HepG2 (cell line): Measurements from ENCODE around the gene LIN28A. TPM values are rescaled to one million over a fixed set of nuclear protein-coding genes. Genes with fewer than 3 reads are reported as not detected.

ENCODE experiments used
- AKAP8 ChIP-seq: sonication (generic); formaldehyde crosslinking; IDR thresholded peaks from 2 replicates; pipeline ENCODE4 v1.5.1; 2020; ENCODE audit warnings: mild to moderate bottlenecking, missing genetic modification reagents
- MLXIP ChIP-seq: sonication (generic); formaldehyde crosslinking; IDR thresholded peaks from 2 replicates; pipeline ENCODE4 v1.9.0; 2021; ENCODE audit warnings: missing genetic modification reagents, borderline replicate concordance
- MXD1 ChIP-seq: sonication (generic); formaldehyde crosslinking; IDR thresholded peaks from 2 replicates; pipeline ENCODE4 v1.4.0; 2020; ENCODE audit warnings: mild to moderate bottlenecking, missing genetic modification reagents
- NFKB2 ChIP-seq: sonication (generic); formaldehyde crosslinking; IDR thresholded peaks from 2 replicates; pipeline ENCODE4 v1.4.0; 2020; ENCODE audit warnings: missing genetic modification reagents, borderline replicate concordance
- PATZ1 ChIP-seq: sonication (generic); formaldehyde crosslinking; IDR thresholded peaks from 2 replicates; pipeline ENCODE4 v1.4.0; 2020; ENCODE audit warnings: missing genetic modification reagents
- ZBTB44 ChIP-seq: sonication (generic); formaldehyde crosslinking; IDR thresholded peaks from 2 replicates; pipeline ENCODE4 v1.4.0; 2020; ENCODE audit warnings: missing genetic modification reagents
- ZNF260 ChIP-seq: sonication (generic); formaldehyde crosslinking; IDR thresholded peaks from 2 replicates; pipeline ENCODE4 v1.4.0; 2020; ENCODE audit warnings: missing genetic modification reagents, low read depth, mild to moderate bottlenecking, borderline replicate concordance
- ZNF549 ChIP-seq: sonication (generic); formaldehyde crosslinking; IDR thresholded peaks from 2 replicates; pipeline ENCODE4 v1.5.0; 2020; ENCODE audit warnings: missing genetic modification reagents
- polyA plus RNA-seq, 8 experiments: library from polyadenylated mRNA; depleted of rRNA in 3 of 8; stranded (reverse) in 7 of 8; unstranded in 1 of 8; fragments of >200 nt; fragmentation: Illumina TruSeq in 4 of 8; extraction: Trizol in 4 of 8; gene quantifications; 2 replicates each; pipeline versions ENCODE4 v1.2.1 to v1.2.3, GENCODE V29; 2011 to 2016; ENCODE audit warnings: low read depth in 4 of 8, missing spikeins in 1 of 8, mixed read lengths in 1 of 8; ENCODE audit not compliant: insufficient read depth in 1 of 8
- total RNA-seq, 5 experiments: library from RNA; depleted of rRNA; stranded (reverse); fragments of >200 nt; fragmentation: Illumina TruSeq; extraction: Trizol; gene quantifications; 2 replicates each; pipeline ENCODE4 v1.2.3, GENCODE V29; 2016; ENCODE audit warnings: low read depth in 1 of 5

Gene LIN28A
- total and polyA plus RNA-seq, 2 of the 13 experiments (the other 11 are each of a cell fraction or from before 2014, with no cell fraction given) = not detected

GRCh38 chr1:26364956-26365355, 45.7 kb upstream of the LIN28A start (continued):
- no peak for TF ChIP-seq MXD1
- no peak for TF ChIP-seq PATZ1
- no peak for TF ChIP-seq ZNF549 (CRISPR knock-in tag)
- no peak for TF ChIP-seq AKAP8 (CRISPR knock-in tag)
- TF ChIP-seq MLXIP (CRISPR knock-in tag) = no peak
- no peak for TF ChIP-seq ZNF260 (CRISPR knock-in tag)
- TF ChIP-seq NFKB2 = no peak
- TF ChIP-seq ZBTB44 (CRISPR knock-in tag) = no peak
